BJ (cell line): ENCODE results near the gene MIGA1. TPM values are rescaled to one million over a fixed set of nuclear protein-coding genes. Genes with fewer than 3 reads are reported as not detected.
"Not testable (repeated sequence)": the region's sequence is repeated elsewhere in the genome, so short reads cannot be mapped to it uniquely, and the experiment has no call there.

Experiments used
- CTCF ChIA-PET: fragments of 350-600 bp; formaldehyde crosslinking; extraction: SDS; loops from one replicate; lab custom pipeline; 2021; ENCODE audit warnings: antibody characterized with exemption, inconsistent platforms; lab: Yijun Ruan, JAX
- POLR2A ChIA-PET: fragments of 300-600 bp; sonication (Branson Sonifier 250); formaldehyde crosslinking; extraction: SDS; loops from one replicate; lab custom pipeline; 2021; ENCODE audit warnings: antibody characterized with exemption; lab: Charles Lee
- DNase-seq: peaks from one replicate; pipeline ENCODE4 v3.0.0-alpha.2; 2011; ENCODE audit warnings: low read depth
- H3K27me3 ChIP-seq: 2 replicates; pipeline ENCODE4 v1.6.0; 2011; ENCODE audit warnings: low read length; ENCODE audit not compliant: control insufficient read depth, insufficient read depth
- H3K36me3 ChIP-seq: 2 replicates; pipeline ENCODE4 v1.5.1; 2011; ENCODE audit warnings: low read length; ENCODE audit not compliant: control insufficient read depth, insufficient read depth
- H3K4me3 ChIP-seq: 2 replicates; pipeline ENCODE4 v1.5.1; 2011; ENCODE audit warnings: low read depth, mild to moderate bottlenecking, control low read depth, low read length
- CTCF ChIP-seq: IDR thresholded peaks from 2 replicates; pipeline ENCODE4 v1.5.1; 2011; ENCODE audit warnings: low read depth, mild to moderate bottlenecking, control low read depth, inconsistent platforms, low read length, moderate library complexity; ENCODE audit not compliant: insufficient read depth
- polyA plus RNA-seq: library from polyadenylated mRNA; depleted of rRNA; stranded (reverse); fragments of >200 nt; gene quantifications from 2 replicates; pipeline ENCODE4 v1.2.3, GENCODE V29; 2011

Gene MIGA1
- polyA plus RNA-seq, 1 experiment, result 3.3 TPM

GRCh38 chr1:77802026-77802425 lies 22.6 kb downstream of the MIGA1 start:
- no peak for TF ChIP-seq CTCF
- no peak for DNase-seq
- H3K36me3 ChIP-seq, result no peaks in the 10 kb centered on the region
- H3K4me3 ChIP-seq, result no peak overlapping the region
- H3K27me3 ChIP-seq, result no peaks in the 10 kb centered on the region
- ChIA-PET POLR2A (no interaction called here), CTCF (no interaction called here)

GRCh38 chr1:77803371-77803770 lies 23.9 kb downstream of the MIGA1 start:
- CTCF ChIA-PET, result no interaction called here
- peaks cover 2% of the 10 kb centered on the region; the same call in 1 of the 2 replicates for H3K36me3 ChIP-seq
- POLR2A ChIA-PET, result no interaction called here
- TF ChIP-seq CTCF, result no peak
- H3K27me3 ChIP-seq, result no peaks in the 10 kb centered on the region
- DNase-seq, result no peak
- H3K4me3 ChIP-seq, result no peak overlapping the region

- H3K27me3 ChIP-seq, H3K4me3 ChIP-seq, POLR2A ChIA-PET, CTCF ChIA-PET, H3K36me3 ChIP-seq, DNase-seq: not testable (repeated sequence)
Observed at GRCh38 chr1:77809787-77810462, 30.5 kb downstream of the MIGA1 start.

- POLR2A ChIA-PET, DNase-seq, H3K27me3 ChIP-seq, H3K4me3 ChIP-seq, CTCF ChIA-PET, H3K36me3 ChIP-seq: not testable (repeated sequence)
Observed at GRCh38 chr1:77811589-77811988, 32.1 kb downstream of the MIGA1 start.

- CTCF ChIA-PET, result no interaction called here
- no peak overlapping the region for H3K4me3 ChIP-seq
- no peak for DNase-seq
- H3K36me3 ChIP-seq, result peaks cover 8% of the 10 kb centered on the region; the same call in 1 of the 2 replicates
- POLR2A ChIA-PET, result no interaction called here
- TF ChIP-seq CTCF, result no peak
- H3K27me3 ChIP-seq, result no peaks in the 10 kb centered on the region
Observed at GRCh38 chr1:77817368-77818209, 38.1 kb downstream of the MIGA1 start.

GRCh38 chr1:77820121-77820520 lies 40.7 kb downstream of the MIGA1 start:
- no peak for DNase-seq
- no peak for TF ChIP-seq CTCF
- POLR2A ChIA-PET, result no interaction called here
- Histone ChIP-seq H3K36me3 (peaks cover 4% of the 10 kb centered on the region; the same call in 1 of the 2 replicates), H3K27me3 (no peaks in the 10 kb centered on the region), H3K4me3 (no peak overlapping the region)
- CTCF ChIA-PET, result interaction anchor here (0.5 kb wide), 1 partner anchor 157 kb away, joined by 3 read pairs; no protein-coding TSS in a partner anchor
